ENCODE results near the gene GAA. TPM values are rescaled to one million over a fixed set of nuclear protein-coding genes. Genes with fewer than 3 reads are reported as not detected.

Gene GAA
- total RNA-seq, 1 experiment from 2014 or later = 36.1 TPM

DNA sequence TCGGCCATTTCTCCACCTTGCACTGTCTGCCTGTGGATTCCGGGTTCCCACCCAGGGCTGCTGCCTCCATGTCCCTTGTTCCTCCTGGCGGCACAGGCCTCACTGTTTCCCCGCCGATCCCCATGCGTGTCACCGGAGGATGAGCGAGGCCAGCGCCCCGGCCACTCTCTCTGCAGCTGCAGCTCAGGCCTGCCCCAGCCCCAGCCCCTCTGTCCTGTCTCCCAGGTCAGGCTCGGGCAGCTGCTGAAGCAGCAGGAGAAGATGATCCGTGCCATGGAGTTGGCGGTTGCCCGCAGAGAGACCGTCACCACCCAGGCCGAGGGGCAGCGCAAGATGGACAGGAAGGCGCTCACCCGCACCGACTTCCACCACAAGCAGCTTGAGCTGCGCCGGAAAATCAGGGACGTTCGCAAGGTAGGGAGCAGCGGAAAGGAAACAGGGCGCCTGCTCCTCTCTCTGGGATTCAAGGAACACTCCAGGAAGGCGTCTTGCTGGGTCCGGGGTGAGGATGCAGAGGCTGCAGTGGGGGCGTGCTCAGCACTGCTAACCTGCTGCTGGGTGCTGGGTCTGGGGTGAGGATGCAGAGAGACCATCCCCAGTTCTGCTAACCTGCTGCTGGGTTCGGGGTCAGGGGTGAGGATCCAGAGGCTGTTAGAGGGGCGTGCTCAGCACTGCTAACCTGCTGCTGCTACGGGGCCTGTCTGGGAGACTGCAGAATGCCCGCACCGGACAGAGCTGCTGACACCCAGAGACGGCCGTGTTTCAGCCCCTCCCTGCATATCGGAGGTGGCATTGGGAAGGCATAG is 6.1 kb upstream of the GAA start:
- CTCF ChIA-PET = no interaction called here
- TF ChIP-seq, protein P1, sequence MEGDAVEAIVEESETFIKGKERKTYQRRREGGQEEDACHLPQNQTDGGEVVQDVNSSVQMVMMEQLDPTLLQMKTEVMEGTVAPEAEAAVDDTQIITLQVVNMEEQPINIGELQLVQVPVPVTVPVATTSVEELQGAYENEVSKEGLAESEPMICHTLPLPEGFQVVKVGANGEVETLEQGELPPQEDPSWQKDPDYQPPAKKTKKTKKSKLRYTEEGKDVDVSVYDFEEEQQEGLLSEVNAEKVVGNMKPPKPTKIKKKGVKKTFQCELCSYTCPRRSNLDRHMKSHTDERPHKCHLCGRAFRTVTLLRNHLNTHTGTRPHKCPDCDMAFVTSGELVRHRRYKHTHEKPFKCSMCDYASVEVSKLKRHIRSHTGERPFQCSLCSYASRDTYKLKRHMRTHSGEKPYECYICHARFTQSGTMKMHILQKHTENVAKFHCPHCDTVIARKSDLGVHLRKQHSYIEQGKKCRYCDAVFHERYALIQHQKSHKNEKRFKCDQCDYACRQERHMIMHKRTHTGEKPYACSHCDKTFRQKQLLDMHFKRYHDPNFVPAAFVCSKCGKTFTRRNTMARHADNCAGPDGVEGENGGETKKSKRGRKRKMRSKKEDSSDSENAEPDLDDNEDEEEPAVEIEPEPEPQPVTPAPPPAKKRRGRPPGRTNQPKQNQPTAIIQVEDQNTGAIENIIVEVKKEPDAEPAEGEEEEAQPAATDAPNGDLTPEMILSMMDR (IDR thresholded peaks at IDR 0.05) = no peak
- TF ChIP-seq SIN3A (IDR thresholded peaks at IDR 0.05; ENCODE audit: borderline replicate concordance, insufficient read depth, low read depth, low read length) (no peak), POLR2AphosphoS5 (IDR thresholded peaks at IDR 0.05; ENCODE audit: low read depth, low read length) (no peak), REST (IDR thresholded peaks at IDR 0.05; ENCODE audit: insufficient read depth in 1 of 2, low read depth in 2 of 2, low read length in 1 of 2) (no peak), TCF7L2 (IDR thresholded peaks at IDR 0.05; ENCODE audit: low read depth, low read length) (no peak)
- intact Hi-C loops (cut with micrococcal nuclease; ENCODE audit: unreplicated experiment) = no loop called here
- in situ Hi-C loops (cut with HindIII; ENCODE audit: low pct_unique_long_range_greater_than_20kb, low sequenced_read_pairs) = no loop called here
- DNase-seq (ENCODE audit: low read depth, low spot score) = no peak
- POLR2A ChIA-PET = no interaction called here
- H3K4me3 ChIP-seq (ENCODE audit: low read depth in 2 of 2, low read length in 2 of 2) = no peak overlapping the region
- no peaks in the 10 kb centered on the region for H3K9me3 ChIP-seq (ENCODE audit: control insufficient read depth, insufficient read depth, low read depth, low read length)
- no TSS peak for BruUV-seq (replicated peaks)
- H3K27ac ChIP-seq (ENCODE audit: low read length) = no peak overlapping the region
- H3K36me3 ChIP-seq (ENCODE audit: control insufficient read depth, insufficient read depth, low read length) = no peaks in the 10 kb centered on the region
- ATAC-seq = no peak; the same call in 1 of the 2 replicates
- H3K4me1 ChIP-seq (ENCODE audit: control insufficient read depth, insufficient read depth, low read length) = no peaks in the 10 kb centered on the region
- H3K27me3 ChIP-seq (ENCODE audit: control insufficient read depth, insufficient read depth, low read length) = no peaks in the 10 kb centered on the region

GRCh38 chr17:80095844-80096475 is 5.4 kb upstream of the GAA start:
- intact Hi-C loops (cut with micrococcal nuclease; ENCODE audit: unreplicated experiment) (no loop called here), in situ Hi-C loops (cut with HindIII; ENCODE audit: low pct_unique_long_range_greater_than_20kb, low sequenced_read_pairs) (no loop called here)
- Histone ChIP-seq H3K36me3 (ENCODE audit: control insufficient read depth, insufficient read depth, low read length) (no peaks in the 10 kb centered on the region), H3K9me3 (ENCODE audit: control insufficient read depth, insufficient read depth, low read depth, low read length) (no peaks in the 10 kb centered on the region), H3K4me1 (ENCODE audit: control insufficient read depth, insufficient read depth, low read length) (peaks cover 6% of the 10 kb centered on the region; the same call in 1 of the 2 replicates), H3K4me3 (ENCODE audit: low read depth in 2 of 2, low read length in 2 of 2) (no peak overlapping the region), H3K27ac (ENCODE audit: low read length) (no peak overlapping the region), H3K27me3 (ENCODE audit: control insufficient read depth, insufficient read depth, low read length) (no peaks in the 10 kb centered on the region)
- BruUV-seq (replicated peaks) = no TSS peak
- no peak for DNase-seq (ENCODE audit: low read depth, low spot score)
- CTCF ChIA-PET = no interaction called here
- POLR2A ChIA-PET = no interaction called here
- ATAC-seq = no peak; the same call in 1 of the 2 replicates
- no peak for TF ChIP-seq REST (IDR thresholded peaks at IDR 0.05; ENCODE audit: insufficient read depth in 1 of 2, low read depth in 2 of 2, low read length in 1 of 2)
- TF ChIP-seq SIN3A (IDR thresholded peaks at IDR 0.05; ENCODE audit: borderline replicate concordance, insufficient read depth, low read depth, low read length) = no peak
- TF ChIP-seq, protein P1 (IDR thresholded peaks at IDR 0.05) = no peak

Measured in Panc1 (cell line).